MM.1S (cell line): ENCODE results near the gene FOXO6.

Experiments
- DNase-seq: peaks from one replicate; pipeline ENCODE4 v3.0.0-alpha.2; 2015
- H2AFZ ChIP-seq: fragments of 300-600 bp; sonication (generic); 2 replicates; pipeline ENCODE4 v1.6.0; 2016; ENCODE audit warnings: antibody characterized with exemption, low read length
- H3F3A ChIP-seq: fragments of 300-600 bp; sonication (generic); 2 replicates; pipeline ENCODE4 v1.6.1; 2016; ENCODE audit warnings: mild to moderate bottlenecking, antibody characterized with exemption, low read length, moderate library complexity, mixed read lengths; ENCODE audit not compliant: insufficient read depth
- H3K27ac ChIP-seq: fragments of 300-600 bp; sonication (generic); 2 replicates; pipeline ENCODE4 v1.5.1; 2016; ENCODE audit warnings: mild to moderate bottlenecking, low read length
- H3K27me3 ChIP-seq: fragments of 300-600 bp; sonication (generic); replicated peaks from 2 replicates; pipeline ENCODE4 v1.6.0; 2016; ENCODE audit warnings: low read length; ENCODE audit not compliant: insufficient read depth
- H3K36me3 ChIP-seq: fragments of 300-600 bp; sonication (generic); replicated peaks from 2 replicates; pipeline ENCODE4 v1.6.1; 2016; ENCODE audit warnings: mild to moderate bottlenecking, low read length, mixed read lengths; ENCODE audit not compliant: insufficient read depth
- H3K4me1 ChIP-seq: fragments of 300-600 bp; sonication (generic); 2 replicates; pipeline ENCODE4 v1.6.1; 2016; ENCODE audit warnings: low read length, mixed read lengths
- H3K4me2 ChIP-seq: fragments of 300-600 bp; sonication (generic); 2 replicates; pipeline ENCODE4 v1.6.0; 2016; ENCODE audit warnings: low read depth, low read length
- H3K4me3 ChIP-seq: fragments of 300-600 bp; sonication (generic); 2 replicates; pipeline ENCODE4 v1.5.1; 2016; ENCODE audit warnings: low read length, mixed read lengths
- H3K79me2 ChIP-seq: fragments of 300-600 bp; sonication (generic); 2 replicates; pipeline ENCODE4 v1.6.1; 2016; ENCODE audit warnings: mixed run types, low read length, mixed read lengths
- H3K9ac ChIP-seq: fragments of 300-600 bp; sonication (generic); 2 replicates; pipeline ENCODE4 v1.6.1; 2016; ENCODE audit warnings: low read length, mixed read lengths
- H3K9me2 ChIP-seq: fragments of 300-600 bp; sonication (generic); replicated peaks from 2 replicates; pipeline ENCODE4 v1.6.1; 2016; ENCODE audit warnings: mild to moderate bottlenecking, low read length, mixed read lengths; ENCODE audit not compliant: insufficient read depth
- H3K9me3 ChIP-seq: fragments of 300-600 bp; sonication (generic); replicated peaks from 2 replicates; pipeline ENCODE4 v1.6.1; 2016; ENCODE audit warnings: mild to moderate bottlenecking, low read length, mixed read lengths; ENCODE audit not compliant: insufficient read depth
- H4K20me1 ChIP-seq: fragments of 300-600 bp; sonication (generic); 2 replicates; pipeline ENCODE4 v1.6.1; 2016; ENCODE audit warnings: mild to moderate bottlenecking, low read length, moderate library complexity, mixed read lengths; ENCODE audit not compliant: insufficient read depth
- CTCF ChIP-seq: fragments of 300-600 bp; sonication (generic); IDR thresholded peaks from 2 replicates; pipeline ENCODE4 v1.5.1; 2016; ENCODE audit warnings: antibody characterized with exemption, low read length, mixed read lengths
- EZH2 ChIP-seq: fragments of 300-600 bp; sonication (generic); optimal IDR thresholded peaks from 2 replicates; pipeline ENCODE3; 2017; ENCODE audit warnings: low read depth, mild to moderate bottlenecking, antibody characterized with exemption, low read length, mixed read lengths
- EZH2phosphoT487 ChIP-seq: fragments of 300-600 bp; sonication (generic); IDR thresholded peaks from 2 replicates; pipeline ENCODE4 v1.6.1; 2018; ENCODE audit warnings: antibody characterized with exemption, low read length

Gene FOXO6

GRCh38 chr1:41319807-41320711 is 41.2 kb upstream of the FOXO6 start:
- H3F3A ChIP-seq: no peaks in the 10 kb centered on the region
- H3K4me1 ChIP-seq: no peaks in the 10 kb centered on the region
- H3K36me3 ChIP-seq: no peaks in the 10 kb centered on the region
- H3K4me2 ChIP-seq: no peak overlapping the region
- H3K9ac ChIP-seq: no peak overlapping the region
- H4K20me1 ChIP-seq: no peaks in the 10 kb centered on the region
- no peak for DNase-seq
- H3K9me3 ChIP-seq: no peaks in the 10 kb centered on the region
- H2AFZ ChIP-seq: no peak overlapping the region
- H3K79me2 ChIP-seq: no peaks in the 10 kb centered on the region
- H3K27me3 ChIP-seq: no peaks in the 10 kb centered on the region
- no peaks in the 10 kb centered on the region for H3K9me2 ChIP-seq
- no peak overlapping the region for H3K27ac ChIP-seq
- TF ChIP-seq CTCF: no peak
- TF ChIP-seq EZH2: no peak
- no peak for TF ChIP-seq EZH2phosphoT487
- H3K4me3 ChIP-seq: no peak overlapping the region

GRCh38 chr1:41320895-41321676 is 40.1 kb upstream of the FOXO6 start:
- Histone ChIP-seq H3K4me1 (no peaks in the 10 kb centered on the region), H3K36me3 (no peaks in the 10 kb centered on the region), H3K27me3 (no peaks in the 10 kb centered on the region), H3K9ac (no peak overlapping the region), H4K20me1 (no peaks in the 10 kb centered on the region), H3K27ac (no peak overlapping the region), H3K4me3 (no peak overlapping the region), H3K4me2 (no peak overlapping the region), H3K9me2 (no peaks in the 10 kb centered on the region), H3F3A (no peaks in the 10 kb centered on the region), H3K79me2 (no peaks in the 10 kb centered on the region), H3K9me3 (no peaks in the 10 kb centered on the region), H2AFZ (no peak overlapping the region)
- no peak for DNase-seq
- TF ChIP-seq EZH2phosphoT487: no peak
- no peak for TF ChIP-seq CTCF
- no peak for TF ChIP-seq EZH2

GRCh38 chr1:41322101-41322661 is 39.1 kb upstream of the FOXO6 start:
- Histone ChIP-seq H3K27ac (no peak overlapping the region), H4K20me1 (no peaks in the 10 kb centered on the region), H3F3A (no peaks in the 10 kb centered on the region), H3K4me1 (no peaks in the 10 kb centered on the region), H3K4me2 (no peak overlapping the region), H3K9me3 (no peaks in the 10 kb centered on the region), H2AFZ (no peak overlapping the region), H3K27me3 (no peaks in the 10 kb centered on the region), H3K36me3 (no peaks in the 10 kb centered on the region), H3K79me2 (no peaks in the 10 kb centered on the region), H3K9me2 (no peaks in the 10 kb centered on the region), H3K9ac (no peak overlapping the region), H3K4me3 (no peak overlapping the region)
- no peak for DNase-seq
- TF ChIP-seq EZH2: no peak
- no peak for TF ChIP-seq EZH2phosphoT487
- TF ChIP-seq CTCF: no peak
